SK-N-SH treated with all-trans-retinoic acid at 6 μM for 48 hours (cell line): ENCODE measurements around the gene DGKG.

Source experiments
- ATAC-seq: fragments of 200-7000 bp; cut with Tn5 transposase; 3 replicates; pipeline ENCODE4 v1.9.1; 2020; ENCODE audit warnings: mild to moderate bottlenecking, moderate library complexity
- ARNTL ChIP-seq: fragments of 450-650 bp; formaldehyde crosslinking; IDR thresholded peaks from 2 replicates; pipeline ENCODE4 v1.5.0; 2020; ENCODE audit warnings: low read depth, mild to moderate bottlenecking, moderate library complexity, borderline replicate concordance
- CREB5 ChIP-seq: fragments of 250-450 bp; sonication (Bioruptor Pico); IDR thresholded peaks from 2 replicates; pipeline ENCODE4 v1.5.1; 2020; ENCODE audit warnings: low read depth, mild to moderate bottlenecking, moderate library complexity
- CSDC2 ChIP-seq: fragments of 250-450 bp; sonication (Bioruptor Pico); IDR thresholded peaks from 2 replicates; pipeline ENCODE4 v1.5.0; 2020; ENCODE audit warnings: mild to moderate bottlenecking, moderate library complexity
- CSRNP3 ChIP-seq: fragments of 250-450 bp; sonication (Bioruptor Pico); IDR thresholded peaks from 2 replicates; pipeline ENCODE4 v1.5.1; 2021; ENCODE audit warnings: mild to moderate bottlenecking, moderate library complexity
- ESRRG ChIP-seq: fragments of 250-450 bp; sonication (Bioruptor Pico); IDR thresholded peaks from 2 replicates; pipeline ENCODE4 v1.6.1; 2021; ENCODE audit warnings: mild to moderate bottlenecking
- GLIS3 ChIP-seq: fragments of 250-450 bp; sonication (Bioruptor Pico); IDR thresholded peaks from 2 replicates; pipeline ENCODE4 v1.5.0; 2020; ENCODE audit warnings: mild to moderate bottlenecking, moderate library complexity
- ISL1 ChIP-seq: fragments of 250-450 bp; sonication (Bioruptor Pico); IDR thresholded peaks from 2 replicates; pipeline ENCODE4 v2.1.2; 2022; ENCODE audit warnings: mild to moderate bottlenecking, moderate library complexity
- OSR1 ChIP-seq: fragments of 250-450 bp; sonication (Bioruptor Pico); IDR thresholded peaks from 2 replicates; pipeline ENCODE4 v1.8.0; 2022; ENCODE audit warnings: moderate library complexity, mild to moderate bottlenecking, inconsistent platforms
- PATZ1 ChIP-seq: fragments of 250-450 bp; sonication (Bioruptor Pico); IDR thresholded peaks from 2 replicates; pipeline ENCODE4 v1.8.0; 2020; ENCODE audit warnings: mild to moderate bottlenecking, moderate library complexity, borderline replicate concordance
- POU6F1 ChIP-seq: fragments of 250-450 bp; sonication (Bioruptor Pico); IDR thresholded peaks from 2 replicates; pipeline ENCODE4 v1.8.0; 2021; ENCODE audit warnings: low read depth, mild to moderate bottlenecking, moderate library complexity, borderline replicate concordance
- PPARA ChIP-seq: fragments of 250-450 bp; sonication (Bioruptor Pico); IDR thresholded peaks from 2 replicates; pipeline ENCODE4 v1.5.0; 2020; ENCODE audit warnings: mild to moderate bottlenecking, borderline replicate concordance
- SNAI2 ChIP-seq: fragments of 250-450 bp; sonication (Bioruptor Pico); IDR thresholded peaks from 2 replicates; pipeline ENCODE4 v1.5.0; 2020; ENCODE audit warnings: mild to moderate bottlenecking, moderate library complexity
- TCF4 ChIP-seq: fragments of 250-450 bp; sonication (Bioruptor Pico); IDR thresholded peaks from 2 replicates; pipeline ENCODE4 v1.8.0; 2021; ENCODE audit warnings: mild to moderate bottlenecking, moderate library complexity, borderline replicate concordance
- ZC3H10 ChIP-seq: fragments of 250-450 bp; sonication (Bioruptor Pico); IDR thresholded peaks from 2 replicates; pipeline ENCODE4 v1.5.1; 2021; ENCODE audit warnings: mild to moderate bottlenecking, moderate library complexity
- ZNF565 ChIP-seq: fragments of 450-650 bp; formaldehyde crosslinking; conservative IDR thresholded peaks from 2 replicates; pipeline ENCODE4 v1.5.0; 2020; ENCODE audit warnings: low read depth, mild to moderate bottlenecking, moderate library complexity
- ZNF70 ChIP-seq: fragments of 450-650 bp; formaldehyde crosslinking; IDR thresholded peaks from 2 replicates; pipeline ENCODE4 v1.5.0; 2020; ENCODE audit warnings: mild to moderate bottlenecking, moderate library complexity
- ZNF8 ChIP-seq: fragments of 450-650 bp; formaldehyde crosslinking; IDR thresholded peaks from 2 replicates; pipeline ENCODE4 v1.5.0; 2020; ENCODE audit warnings: mild to moderate bottlenecking, moderate library complexity

Gene DGKG

GRCh38 chr3:186220365-186220764 is 141.7 kb downstream of the DGKG start:
- TF ChIP-seq OSR1 (CRISPR knock-in tag) (no peak), ZNF565 (no peak)
- ATAC-seq: no peak

GRCh38 chr3:186219211-186219638 is 142.8 kb downstream of the DGKG start:
- ATAC-seq: no peak
- TF ChIP-seq TCF4 (CRISPR knock-in tag): no peak

- no peak for ATAC-seq
- TF ChIP-seq PATZ1 (CRISPR knock-in tag) (no peak), ZNF8 (CRISPR knock-in tag) (no peak), ZC3H10 (CRISPR knock-in tag) (no peak), PPARA (CRISPR knock-in tag) (no peak), CSDC2 (CRISPR knock-in tag) (no peak), TCF4 (CRISPR knock-in tag) (no peak), ZNF565 (no peak), ZNF70 (CRISPR knock-in tag) (no peak), ESRRG (CRISPR knock-in tag) (no peak), ISL1 (CRISPR knock-in tag) (no peak), SNAI2 (no peak), GLIS3 (no peak), CSRNP3 (CRISPR knock-in tag) (no peak)
- TF ChIP-seq, all 23 proteins: peak for 0
These were observed 143.6 kb downstream of the DGKG start for GRCh38 chr3:186218421-186218820.

GRCh38 chr3:186217820-186218164 is 144.2 kb downstream of the DGKG start:
- no peak for ATAC-seq
- no peak for TF ChIP-seq ESRRG (CRISPR knock-in tag)
- no peak for TF ChIP-seq CSDC2 (CRISPR knock-in tag)
- TF ChIP-seq ZNF70 (CRISPR knock-in tag): no peak
- TF ChIP-seq CSRNP3 (CRISPR knock-in tag): no peak
- TF ChIP-seq ARNTL (CRISPR knock-in tag): no peak
- no peak for TF ChIP-seq POU6F1

GRCh38 chr3:186216900-186217819 is 144.9 kb downstream of the DGKG start:
- TF ChIP-seq CSRNP3 (CRISPR knock-in tag) (no peak), CREB5 (CRISPR knock-in tag) (no peak), GLIS3 (no peak), ZNF70 (CRISPR knock-in tag) (no peak), ESRRG (CRISPR knock-in tag) (no peak)
- TF ChIP-seq, all 23 proteins: peak for 0
- ATAC-seq: no peak
